Loucy (cell line): ENCODE results near the gene CFAP53.

ENCODE experiments used
- H2AFZ ChIP-seq: fragments of 200-600 bp; sonication (generic); 2 replicates; pipeline ENCODE4 v1.6.0; 2016; ENCODE audit warnings: antibody characterized with exemption, mild to moderate bottlenecking, low read length, moderate library complexity
- H3F3A ChIP-seq: fragments of 200-600 bp; 2 replicates; pipeline ENCODE4 v1.6.0; 2016; ENCODE audit warnings: antibody characterized with exemption, low read depth, mild to moderate bottlenecking
- H3K27me3 ChIP-seq: fragments of 200-600 bp; sonication (generic); 2 replicates; pipeline ENCODE4 v1.6.1; 2014; ENCODE audit warnings: low read length, mild to moderate bottlenecking; ENCODE audit not compliant: insufficient read depth, poor library complexity, severe bottlenecking
- H3K36me3 ChIP-seq: fragments of 200-600 bp; sonication (generic); 2 replicates; pipeline ENCODE4 v1.6.1; 2016; ENCODE audit warnings: low read length; ENCODE audit not compliant: insufficient read depth
- H3K4me1 ChIP-seq: fragments of 200-600 bp; sonication (generic); 2 replicates; pipeline ENCODE4 v1.5.1; 2014; ENCODE audit warnings: low read length, mild to moderate bottlenecking; ENCODE audit not compliant: insufficient read depth, poor library complexity, severe bottlenecking
- H3K4me2 ChIP-seq: fragments of 200-600 bp; sonication (generic); 2 replicates; pipeline ENCODE4 v1.6.0; 2014; ENCODE audit warnings: antibody characterized with exemption, low read length, low read depth, mild to moderate bottlenecking; ENCODE audit not compliant: poor library complexity, severe bottlenecking
- H3K4me3 ChIP-seq: fragments of 200-600 bp; sonication (generic); 2 replicates; pipeline ENCODE4 v1.5.1; 2014; ENCODE audit warnings: low read length, mild to moderate bottlenecking, mixed read lengths; ENCODE audit not compliant: poor library complexity, severe bottlenecking
- H3K79me2 ChIP-seq: fragments of 200-600 bp; sonication (generic); 2 replicates; pipeline ENCODE4 v1.6.1; 2014; ENCODE audit warnings: low read length; ENCODE audit not compliant: insufficient read depth
- H3K9ac ChIP-seq: fragments of 200-600 bp; sonication (generic); 2 replicates; pipeline ENCODE4 v1.6.0; 2014; ENCODE audit warnings: mild to moderate bottlenecking, low read depth, low read length, moderate library complexity; ENCODE audit not compliant: poor library complexity, severe bottlenecking
- H3K9me2 ChIP-seq: fragments of 200-600 bp; sonication (generic); replicated peaks from 2 replicates; pipeline ENCODE4 v1.6.1; 2016; ENCODE audit warnings: low read depth, low read length, mixed read lengths
- H3K9me3 ChIP-seq: fragments of 200-600 bp; sonication (generic); 2 replicates; pipeline ENCODE4 v1.6.1; 2014; ENCODE audit warnings: mild to moderate bottlenecking, antibody characterized with exemption, low read length, low read depth; ENCODE audit not compliant: insufficient read depth
- H4K20me1 ChIP-seq: fragments of 200-600 bp; sonication (generic); 2 replicates; pipeline ENCODE4 v1.6.0; 2014; ENCODE audit warnings: antibody characterized with exemption, low read length, mild to moderate bottlenecking; ENCODE audit not compliant: insufficient read depth, poor library complexity, severe bottlenecking
- CTCF ChIP-seq: fragments of 200-600 bp; sonication (generic); conservative IDR thresholded peaks from 2 replicates; pipeline ENCODE4 v1.5.1; 2014; ENCODE audit warnings: mild to moderate bottlenecking, antibody characterized with exemption, low read length
- EZH2phosphoT487 ChIP-seq: fragments of 200-600 bp; IDR thresholded peaks from 2 replicates; pipeline ENCODE4 v1.6.1; 2018; ENCODE audit warnings: antibody characterized with exemption, mild to moderate bottlenecking, moderate library complexity, borderline replicate concordance

CFAP53 gene

GRCh38 chr18:50266248-50266704, at the start of gene CFAP53:
CFAP53 (minus strand) TSS chr18:50266495; CDS start chr18:50266404, 91 bp downstream.
- H3K27me3 ChIP-seq: no peaks in the 10 kb centered on the region
- H2AFZ ChIP-seq: peak within 1 kb of the TSS; percentile 58; the same call in 1 of the 2 replicates
- peak within 1 kb of the TSS; percentile 84 for H3K4me2 ChIP-seq
- no peaks in the 10 kb centered on the region for H3K9me3 ChIP-seq
- H3K36me3 ChIP-seq: peaks cover 19% of the 10 kb centered on the region; the same call in 1 of the 2 replicates
- no peaks in the 10 kb centered on the region for H3K9me2 ChIP-seq
- no peak within 1 kb of the TSS for H3K9ac ChIP-seq
- no peaks in the 10 kb centered on the region for H4K20me1 ChIP-seq
- TF ChIP-seq CTCF (no peak), EZH2phosphoT487 (no peak)
- H3F3A ChIP-seq: no peaks in the 10 kb centered on the region
- H3K79me2 ChIP-seq: no peaks in the 10 kb centered on the region
- H3K4me3 ChIP-seq: peak within 1 kb of the TSS; percentile 71
- H3K4me1 ChIP-seq: peaks cover 12% of the 10 kb centered on the region

GRCh38 chr18:50315100-50315871, 49.0 kb upstream of the CFAP53 start:
- Histone ChIP-seq H2AFZ (no peak overlapping the region), H4K20me1 (no peaks in the 10 kb centered on the region), H3K36me3 (no peaks in the 10 kb centered on the region), H3F3A (no peaks in the 10 kb centered on the region), H3K9me2 (no peaks in the 10 kb centered on the region), H3K9me3 (no peaks in the 10 kb centered on the region), H3K27me3 (peaks cover 20% of the 10 kb centered on the region), H3K9ac (no peak overlapping the region), H3K4me3 (no peak overlapping the region), H3K79me2 (no peaks in the 10 kb centered on the region), H3K4me2 (no peak overlapping the region), H3K4me1 (no peaks in the 10 kb centered on the region)
- no peak for TF ChIP-seq EZH2phosphoT487
- no peak for TF ChIP-seq CTCF

- H4K20me1 ChIP-seq: no peaks in the 10 kb centered on the region
- TF ChIP-seq EZH2phosphoT487 (no peak), CTCF (no peak)
- no peaks in the 10 kb centered on the region for H3K9me2 ChIP-seq
- H3K27me3 ChIP-seq: peaks cover 20% of the 10 kb centered on the region
- no peaks in the 10 kb centered on the region for H3K36me3 ChIP-seq
- H3K4me2 ChIP-seq: no peak overlapping the region
- H3K9me3 ChIP-seq: no peaks in the 10 kb centered on the region
- H3F3A ChIP-seq: no peaks in the 10 kb centered on the region
- no peak overlapping the region for H2AFZ ChIP-seq
- no peaks in the 10 kb centered on the region for H3K4me1 ChIP-seq
- no peak overlapping the region for H3K4me3 ChIP-seq
- H3K79me2 ChIP-seq: no peaks in the 10 kb centered on the region
- no peak overlapping the region for H3K9ac ChIP-seq
Observed at GRCh38 chr18:50313873-50314460, 47.7 kb upstream of the CFAP53 start.
